Uterus (tissue), 4 donors: Measurements from ENCODE around the gene KATNAL1. TPM values are rescaled to one million over a fixed set of nuclear protein-coding genes. Genes with fewer than 3 reads are reported as not detected.

Experiments
- DNase-seq, 2 donors: peaks; one replicate each; pipeline ENCODE4 v3.0.0-alpha.2; 2019 to 2020
- H3K27ac ChIP-seq, 2 donors: fragments of 200-600 bp; sonication (generic); 1 replicate in 1 of 2; 2 replicates in 1 of 2; pipeline ENCODE4 v1.5.1; 2016 to 2018
- H3K27me3 ChIP-seq, 2 donors: fragments of 200-600 bp; sonication (generic); one replicate each; pipeline ENCODE4 v1.5.1; 2018 to 2019; ENCODE audit warnings: control low read depth in 1 of 2
- H3K36me3 ChIP-seq, 2 donors: fragments of 200-600 bp; sonication (generic); one replicate each; pipeline ENCODE4 v1.5.1; 2019; ENCODE audit warnings: control low read depth in 1 of 2
- H3K4me1 ChIP-seq, 2 donors: fragments of 200-600 bp; sonication (generic); one replicate each; pipeline ENCODE4 v1.5.1; 2018 to 2019; ENCODE audit warnings: control low read depth in 1 of 2
- H3K4me3 ChIP-seq, 2 donors: fragments of 200-600 bp; sonication (generic); 1 replicate in 1 of 2; 2 replicates in 1 of 2; pipeline ENCODE4 v1.5.1; 2018 to 2019; ENCODE audit warnings: mild to moderate bottlenecking in 1 of 2
- H3K9me3 ChIP-seq, 2 donors: fragments of 200-600 bp; sonication (generic); one replicate each; pipeline ENCODE4 v1.5.1; 2019; ENCODE audit warnings: control low read depth in 1 of 2
- CTCF ChIP-seq, 4 experiments: fragments of 200-600 bp in 2 of 4; fragments of 450-650 bp in 2 of 4; sonication (generic) in 2 of 4; IDR thresholded peaks; one replicate each; pipeline ENCODE4 v1.5.1; 2016 to 2019; ENCODE audit warnings: antibody characterized with exemption in 4 of 4, mild to moderate bottlenecking in 2 of 4, moderate library complexity in 1 of 4
- POLR2A ChIP-seq, 2 donors: fragments of 450-650 bp; IDR thresholded peaks; one replicate each; pipeline ENCODE4 v1.6.1; 2016; ENCODE audit warnings: antibody characterized with exemption in 2 of 2, mild to moderate bottlenecking in 1 of 2, moderate library complexity in 1 of 2
- intact Hi-C: fragments of 100-400 bp; cut with DNase I; formaldehyde crosslinking; loops from one replicate; pipeline ENCODE4 v1.15.1; 2023; ENCODE audit warnings: low total_unique reads
- total RNA-seq, 4 donors: library from RNA; depleted of rRNA in 3 of 4; stranded (reverse); fragments of >200 nt in 3 of 4; gene quantifications; one replicate each; pipeline versions ENCODE4 v1.1.0 to v1.2.4, GENCODE V29; 2014 to 2023
- donor health status: DM: yes; HTN: yes; CAD: no.

KATNAL1 gene
- total RNA-seq, 4 donors from 2014 or later = 24.1 to 65.3 (median 49.9) TPM

- intact Hi-C loops = no loop called here
- H3K27ac ChIP-seq = no peak overlapping the region
- no peaks in the 10 kb centered on the region for H3K9me3 ChIP-seq
- TF ChIP-seq POLR2A (IDR thresholded peaks at IDR 0.05) = no peak
- TF ChIP-seq CTCF (IDR thresholded peaks at IDR 0.05) = no peak
- H3K4me1 ChIP-seq = no peaks in the 10 kb centered on the region
- no peak overlapping the region for H3K4me3 ChIP-seq
- no peak for DNase-seq
- no peaks in the 10 kb centered on the region for H3K27me3 ChIP-seq
- H3K36me3 ChIP-seq = no peaks in the 10 kb centered on the region
These were observed 72.1 kb downstream of the KATNAL1 start for GRCh38 chr13:30235216-30235615.

DNA sequence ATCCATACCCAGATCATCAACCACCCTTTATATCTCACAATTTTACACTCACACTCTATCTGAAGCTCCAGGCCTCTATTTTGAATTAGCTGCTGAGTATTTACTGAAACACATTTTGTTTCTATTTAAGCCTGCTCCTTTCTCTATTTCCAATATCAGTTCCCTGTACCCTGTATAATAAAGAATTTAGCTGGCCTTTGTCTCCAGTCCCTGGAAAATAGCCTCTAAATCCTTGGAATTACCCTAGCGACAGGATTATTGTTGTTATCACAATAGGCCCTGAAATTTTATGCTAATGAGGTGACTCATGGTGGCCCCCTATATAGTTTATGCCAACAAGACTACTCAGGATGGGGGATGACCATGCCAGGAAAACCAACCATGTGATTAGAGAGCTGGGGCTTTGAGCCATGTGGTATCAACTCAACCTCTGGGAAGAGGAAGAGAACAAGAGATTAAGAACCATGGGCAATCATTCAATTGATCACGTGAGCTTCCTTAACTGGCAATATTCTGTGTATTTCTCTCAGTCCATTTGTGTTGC, 72.7 kb downstream of the KATNAL1 start:
- intact Hi-C loops = no loop called here
- no peak for DNase-seq
- Histone ChIP-seq H3K9me3 (no peaks in the 10 kb centered on the region), H3K4me1 (no peaks in the 10 kb centered on the region), H3K27me3 (no peaks in the 10 kb centered on the region), H3K27ac (no peak overlapping the region), H3K4me3 (no peak overlapping the region), H3K36me3 (no peaks in the 10 kb centered on the region)
- no peak for TF ChIP-seq POLR2A (IDR thresholded peaks at IDR 0.05)
- TF ChIP-seq CTCF (IDR thresholded peaks at IDR 0.05) = no peak

DNA sequence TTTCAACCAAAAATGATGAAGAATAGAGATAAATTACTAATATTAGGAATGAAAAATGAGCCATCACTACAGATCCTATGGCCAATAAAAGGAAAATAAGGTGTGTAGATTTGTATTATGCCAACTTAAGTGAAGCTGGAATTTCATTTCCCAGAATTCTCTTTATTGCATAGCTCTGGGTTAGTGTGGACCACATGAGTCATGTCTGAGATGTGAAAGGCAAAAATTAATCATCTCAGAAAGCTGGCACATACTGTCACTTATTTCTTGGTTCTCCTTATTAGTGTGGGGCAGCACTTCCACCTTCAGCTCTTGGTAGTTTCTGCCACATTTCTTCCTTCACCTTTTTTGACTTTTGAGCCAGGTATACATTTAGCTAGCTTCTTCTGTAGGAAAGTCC, 82.6 kb downstream of the KATNAL1 start:
- Histone ChIP-seq H3K27me3 (no peaks in the 10 kb centered on the region), H3K36me3 (peaks cover 0 to 2% of the 10 kb centered on the region in 2 donors), H3K4me3 (no peak overlapping the region), H3K4me1 (no peaks in the 10 kb centered on the region), H3K9me3 (peaks cover 0 to 6% of the 10 kb centered on the region in 2 donors), H3K27ac (no peak overlapping the region)
- intact Hi-C loops = no loop called here
- TF ChIP-seq POLR2A (IDR thresholded peaks at IDR 0.05) (no peak), CTCF (IDR thresholded peaks at IDR 0.05) (no peak)
- no peak for DNase-seq

GRCh38 chr13:30222254-30222653, 85.1 kb downstream of the KATNAL1 start:
- TF ChIP-seq POLR2A (IDR thresholded peaks at IDR 0.05) (no peak), CTCF (IDR thresholded peaks at IDR 0.05) (no peak)
- Histone ChIP-seq H3K27ac (no peak overlapping the region), H3K27me3 (no peaks in the 10 kb centered on the region), H3K36me3 (peaks cover 0 to 2% of the 10 kb centered on the region in 2 donors), H3K4me3 (no peak overlapping the region), H3K9me3 (peaks cover 0 to 6% of the 10 kb centered on the region in 2 donors), H3K4me1 (no peaks in the 10 kb centered on the region)
- intact Hi-C loops = no loop called here
- DNase-seq = no peak

- intact Hi-C loops = loop anchor here (5.0 kb wide), 1 partner anchor 646 kb away; no protein-coding TSS in a partner anchor
- H3K27ac ChIP-seq = no peak overlapping the region
- H3K27me3 ChIP-seq = no peaks in the 10 kb centered on the region
These were observed 91.2 kb downstream of the KATNAL1 start for GRCh38 chr13:30216111-30216510.

More at GRCh38 chr13:30216111-30216510, 91.2 kb downstream of the KATNAL1 start:
- H3K9me3 ChIP-seq = no peaks in the 10 kb centered on the region
- H3K4me1 ChIP-seq = no peaks in the 10 kb centered on the region
- TF ChIP-seq CTCF (IDR thresholded peaks at IDR 0.05) (no peak), POLR2A (IDR thresholded peaks at IDR 0.05) (no peak)
- no peak overlapping the region for H3K4me3 ChIP-seq
- no peaks in the 10 kb centered on the region for H3K36me3 ChIP-seq
- no peak for DNase-seq
